ENCODE results near the gene EMC8. TPM values are rescaled to one million over a fixed set of nuclear protein-coding genes. Genes with fewer than 3 reads are reported as not detected.

The EMC8 gene
- total RNA-seq, 2 donors from 2014 or later = 32.5 to 40.1 TPM

DNA sequence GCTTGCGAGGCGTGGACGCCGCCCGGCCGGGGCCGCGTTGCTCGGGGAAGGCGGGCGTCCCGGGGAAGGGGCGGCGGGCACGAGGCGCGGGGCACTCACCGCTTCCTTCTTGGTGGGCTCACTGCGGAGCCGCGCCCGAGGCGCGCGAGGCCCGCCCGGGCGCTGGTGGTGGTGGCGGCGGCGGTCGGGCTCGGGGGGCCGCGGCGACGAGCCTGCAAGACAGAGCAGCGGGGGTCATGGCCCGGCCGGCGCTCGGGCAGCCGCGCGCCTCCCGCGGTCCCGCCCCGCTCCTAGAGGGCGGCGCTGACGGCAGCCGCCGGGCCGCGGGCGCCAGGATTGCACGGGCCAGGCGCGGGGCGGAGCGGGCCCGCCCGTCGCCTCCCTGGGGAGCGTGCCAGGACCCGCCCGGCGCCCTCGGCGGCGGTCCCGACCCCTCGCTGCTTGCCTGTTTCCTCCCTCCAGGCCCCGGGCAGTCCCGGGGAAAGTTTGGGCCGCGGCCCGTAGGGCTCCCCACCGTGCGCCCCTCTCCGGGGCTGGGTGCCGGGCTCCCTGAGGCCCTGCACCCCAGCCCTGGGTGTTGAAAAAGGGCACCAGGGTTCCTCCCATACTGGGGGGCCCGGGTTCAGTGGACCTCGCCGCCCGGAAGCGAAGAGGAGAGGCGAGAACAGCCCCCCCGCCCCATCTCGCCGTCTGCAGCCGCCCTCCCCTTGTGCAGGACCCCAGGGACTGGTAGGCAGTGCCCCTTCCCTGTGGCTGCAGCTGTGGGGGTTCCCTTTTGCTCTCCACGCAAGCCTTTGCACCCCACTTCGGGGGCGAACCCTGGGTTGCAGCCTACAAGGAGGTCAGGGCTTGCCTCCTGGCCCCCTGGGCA, 48.3 kb downstream of the EMC8 start, which contains the start of gene C16orf74:
TSS of gene C16orf74 (minus strand) at position 270 of the 871 bp plus-strand sequence. CDS start 15,879 bp downstream, outside the sequence.
- no peak for DNase-seq

DNA sequence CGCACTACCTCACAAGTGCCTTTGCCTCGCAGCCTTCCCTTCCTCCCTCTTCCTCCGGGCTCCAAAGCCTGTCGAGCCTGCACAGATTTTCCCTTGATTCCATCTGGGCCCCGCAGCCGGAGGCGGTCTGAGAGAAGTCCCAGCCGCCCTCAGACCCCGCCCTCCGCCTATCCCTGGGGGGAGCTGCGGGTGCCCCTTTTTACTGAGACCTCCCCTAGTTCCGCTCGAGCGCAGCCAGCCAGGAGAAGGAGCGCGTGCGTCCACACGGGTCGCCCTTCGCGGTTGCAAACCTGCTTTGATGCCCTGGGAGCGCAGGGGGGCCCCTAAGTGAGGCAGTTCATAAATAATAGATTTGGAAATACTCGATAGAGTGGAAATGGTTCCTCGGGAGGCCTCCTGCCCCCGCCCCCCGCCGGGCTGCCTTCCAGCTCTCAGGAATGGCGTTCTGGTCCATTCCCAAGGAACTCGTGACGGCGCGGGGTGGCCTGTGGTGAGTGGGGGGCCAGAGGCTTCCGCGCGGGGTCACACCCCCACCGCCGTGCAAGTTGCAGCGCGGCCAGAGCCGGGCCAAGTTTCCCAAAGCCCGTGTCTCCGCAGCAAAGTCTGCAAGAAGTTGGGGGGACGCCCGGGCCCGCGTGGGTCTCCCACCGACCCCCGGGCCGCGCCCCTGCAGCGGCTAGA, 49.1 kb downstream of the EMC8 start:
- no peak overlapping the region for H3K27ac Mint-ChIP-seq
- H3K4me3 Mint-ChIP-seq = peak overlapping the region; percentile 89
- peaks cover 3% of the 10 kb centered on the region for H3K4me1 Mint-ChIP-seq
- H3K9me3 ChIP-seq (ENCODE audit: control insufficient read depth, low read length, poor library complexity, severe bottlenecking) = no peaks in the 10 kb centered on the region
- H3K36me3 Mint-ChIP-seq (ENCODE audit: low read depth) = peaks cover 3% of the 10 kb centered on the region
- H3K27me3 Mint-ChIP-seq = peaks cover 44% of the 10 kb centered on the region
- no peak for DNase-seq
- peak; percentile 41 for ATAC-seq

More for the DNA sequence above, 48.3 kb downstream of the EMC8 start, which contains the start of gene C16orf74:
- no peak within 1 kb of the TSS for H3K27ac Mint-ChIP-seq
- ATAC-seq = peak; percentile 74
- H3K9me3 ChIP-seq (ENCODE audit: control insufficient read depth, low read length, poor library complexity, severe bottlenecking) = no peaks in the 10 kb centered on the region
- H3K4me1 Mint-ChIP-seq = peaks cover 3% of the 10 kb centered on the region
- H3K27me3 Mint-ChIP-seq = peaks cover 40% of the 10 kb centered on the region
- H3K36me3 Mint-ChIP-seq (ENCODE audit: low read depth) = peaks cover 3% of the 10 kb centered on the region
- peak within 1 kb of the TSS; percentile 89 for H3K4me3 Mint-ChIP-seq

DNA sequence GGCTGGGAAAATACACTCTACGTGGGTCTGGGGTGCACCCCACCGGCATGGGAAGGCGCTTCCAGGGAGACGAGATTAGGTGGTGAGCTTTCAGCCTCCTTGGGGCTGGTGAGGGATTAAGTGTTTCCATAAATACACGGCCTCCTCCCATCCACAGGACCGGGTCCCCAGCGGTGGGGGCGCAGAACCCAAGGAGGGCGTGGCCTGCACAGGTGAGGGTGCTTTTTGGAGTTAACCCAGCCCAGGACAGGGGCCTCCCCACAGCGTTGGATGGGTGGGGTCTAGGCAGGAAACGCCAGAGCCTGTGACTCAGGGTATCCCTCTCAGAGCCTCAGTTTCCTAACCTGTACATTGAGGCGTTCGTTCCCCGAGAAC, 49.6 kb downstream of the EMC8 start:
- Mint-ChIP-seq H3K4me3 (peak overlapping the region; percentile 89), H3K36me3 (ENCODE audit: low read depth) (peaks cover 3% of the 10 kb centered on the region)
- DNase-seq = no peak

DNA sequence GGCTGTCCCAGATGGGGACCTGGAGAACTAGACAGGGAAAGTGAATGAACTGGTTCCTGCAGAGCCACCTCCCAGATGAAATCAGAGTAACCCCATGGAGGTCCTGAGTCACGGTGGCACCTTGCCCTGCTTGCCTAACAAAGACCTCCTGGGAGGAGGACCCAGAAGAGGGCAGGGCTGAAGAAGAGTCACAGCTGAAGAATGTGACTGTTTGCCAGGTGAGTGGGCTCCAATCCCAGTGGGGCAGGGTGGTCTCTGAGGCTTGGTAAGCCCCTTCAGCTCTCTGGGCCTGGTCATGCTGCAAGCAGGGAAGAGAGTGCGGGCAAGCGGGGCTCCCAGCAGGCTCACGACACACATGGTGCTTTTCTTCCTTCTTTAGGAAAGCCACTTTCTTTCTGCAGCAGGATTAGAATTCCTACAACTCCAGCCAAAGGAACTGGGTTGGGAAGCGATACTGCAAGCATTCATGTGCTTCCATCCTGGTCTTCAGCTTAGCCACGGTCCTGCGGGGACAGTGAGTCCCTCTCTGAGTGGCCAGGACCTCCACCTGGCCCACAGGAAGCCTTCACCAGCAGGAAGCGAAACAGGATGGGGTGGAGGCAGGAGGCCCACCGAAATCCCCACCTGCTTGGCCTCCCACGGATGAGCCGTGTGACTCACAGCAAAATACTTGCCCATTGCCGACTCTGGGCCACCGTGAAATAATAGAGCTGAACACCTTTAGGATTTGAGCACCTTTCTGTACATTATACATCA, 52.7 kb downstream of the EMC8 start:
- no peak overlapping the region for H3K4me3 Mint-ChIP-seq
- H3K4me1 Mint-ChIP-seq = peaks cover 3% of the 10 kb centered on the region
- ATAC-seq = no peak
- no peak overlapping the region for H3K27ac Mint-ChIP-seq
- H3K27me3 Mint-ChIP-seq = peaks cover 18% of the 10 kb centered on the region
- no peak for DNase-seq
- H3K36me3 Mint-ChIP-seq (ENCODE audit: low read depth) = peaks cover 3% of the 10 kb centered on the region
- no peaks in the 10 kb centered on the region for H3K9me3 ChIP-seq (ENCODE audit: control insufficient read depth, low read length, poor library complexity, severe bottlenecking)

More for the DNA sequence above, 49.6 kb downstream of the EMC8 start:
- no peak for ATAC-seq
- H3K27ac Mint-ChIP-seq = no peak overlapping the region
- no peaks in the 10 kb centered on the region for H3K9me3 ChIP-seq (ENCODE audit: control insufficient read depth, low read length, poor library complexity, severe bottlenecking)
- H3K27me3 Mint-ChIP-seq = peaks cover 44% of the 10 kb centered on the region
- peaks cover 3% of the 10 kb centered on the region for H3K4me1 Mint-ChIP-seq

DNA sequence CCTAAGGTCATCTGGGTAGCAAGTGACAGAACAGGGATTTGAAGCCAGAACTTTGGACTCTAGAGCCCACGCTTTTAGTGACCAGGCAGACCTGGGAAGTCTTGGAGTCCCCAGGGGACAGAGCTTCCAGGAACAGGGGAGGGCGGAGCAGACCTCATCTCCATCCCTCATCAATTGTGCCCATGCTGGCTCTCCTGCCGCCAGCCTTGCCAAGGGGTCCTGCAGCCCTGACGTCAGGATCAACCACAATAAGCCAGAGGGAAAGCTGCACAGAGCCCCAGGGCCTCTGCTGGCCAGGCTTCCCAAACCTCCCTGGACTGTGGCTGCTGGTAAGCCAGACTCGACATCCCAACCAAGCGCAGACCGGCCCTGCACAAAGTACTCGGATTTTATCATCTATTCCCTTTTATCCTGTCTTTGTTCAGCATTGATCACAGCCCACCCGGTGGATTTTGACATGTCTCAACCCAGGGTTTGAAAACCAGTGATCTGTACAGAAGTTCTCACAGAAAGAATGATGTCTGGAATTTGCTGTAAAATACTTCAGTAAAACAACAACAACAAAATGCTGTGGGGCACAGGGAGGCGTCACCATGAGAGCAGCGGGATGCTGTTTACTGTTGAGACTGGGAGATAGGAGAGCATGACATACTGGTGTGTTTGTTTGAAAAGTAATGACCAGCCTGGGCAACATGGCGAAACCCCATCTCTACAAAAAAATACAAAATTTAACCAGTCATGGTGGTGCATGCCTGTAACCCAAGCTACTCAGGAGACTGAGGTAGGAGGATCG, 60.2 kb downstream of the EMC8 start:
- H3K9me3 ChIP-seq (ENCODE audit: control insufficient read depth, low read length, poor library complexity, severe bottlenecking) = no peaks in the 10 kb centered on the region
- DNase-seq (no peak), ATAC-seq (no peak)
- Mint-ChIP-seq H3K36me3 (ENCODE audit: low read depth) (no peaks in the 10 kb centered on the region), H3K4me3 (no peak overlapping the region), H3K27ac (no peak overlapping the region), H3K4me1 (peaks cover 9% of the 10 kb centered on the region), H3K27me3 (no peaks in the 10 kb centered on the region)

DNA sequence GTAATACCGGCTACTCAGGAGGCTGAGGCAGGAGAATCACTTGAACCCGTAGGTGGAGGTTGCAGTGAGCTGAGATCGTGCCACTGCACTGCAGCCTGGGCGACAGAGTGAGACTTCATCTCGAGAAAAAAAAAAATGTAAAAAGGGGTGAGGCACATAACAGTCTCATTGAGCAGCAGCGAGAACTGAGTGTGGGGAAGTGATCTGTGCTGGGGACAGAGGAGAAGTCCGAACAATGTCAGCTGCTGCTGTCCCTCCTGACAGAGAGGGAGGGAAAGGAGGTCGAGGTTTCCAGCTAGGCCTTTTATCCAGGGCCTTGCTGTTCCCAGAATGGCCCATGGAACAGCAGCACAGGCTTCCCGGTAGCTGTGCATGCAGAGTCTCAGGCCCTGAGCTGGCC, 62.4 kb downstream of the EMC8 start:
- ATAC-seq (no peak), DNase-seq (no peak)
- Mint-ChIP-seq H3K27ac (no peak overlapping the region), H3K4me1 (peaks cover 10% of the 10 kb centered on the region), H3K36me3 (ENCODE audit: low read depth) (peaks cover 2% of the 10 kb centered on the region), H3K27me3 (no peaks in the 10 kb centered on the region), H3K4me3 (no peak overlapping the region)
- H3K9me3 ChIP-seq (ENCODE audit: control insufficient read depth, low read length, poor library complexity, severe bottlenecking) = no peaks in the 10 kb centered on the region

DNA sequence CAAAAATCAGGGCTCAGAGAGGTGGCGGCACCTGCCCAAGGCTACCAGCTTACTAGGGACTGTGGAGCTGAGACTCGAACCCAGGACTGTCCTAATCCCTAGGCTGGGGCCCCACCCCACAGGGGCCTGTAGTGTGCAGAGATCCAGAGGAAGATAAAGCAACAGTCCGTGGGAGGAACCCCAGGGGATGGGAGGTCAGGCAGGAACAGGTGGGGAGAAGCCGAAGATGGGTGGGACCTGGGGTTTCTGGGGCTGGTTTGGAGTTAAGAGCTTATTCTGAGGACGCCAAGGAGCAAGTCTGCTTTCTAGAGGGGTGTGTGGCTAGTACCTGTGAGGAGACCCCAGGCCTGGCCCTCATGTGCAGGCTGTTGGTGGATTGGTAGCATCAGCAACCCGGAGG, 63.4 kb downstream of the EMC8 start:
- H3K27ac Mint-ChIP-seq = peak overlapping the region; percentile 61
- H3K4me1 Mint-ChIP-seq = peaks cover 10% of the 10 kb centered on the region
- H3K4me3 Mint-ChIP-seq = peak overlapping the region; percentile 62
- no peak for ATAC-seq
- no peaks in the 10 kb centered on the region for H3K27me3 Mint-ChIP-seq
- no peak for DNase-seq
- peaks cover 2% of the 10 kb centered on the region for H3K36me3 Mint-ChIP-seq (ENCODE audit: low read depth)
- no peaks in the 10 kb centered on the region for H3K9me3 ChIP-seq (ENCODE audit: control insufficient read depth, low read length, poor library complexity, severe bottlenecking)

DNA sequence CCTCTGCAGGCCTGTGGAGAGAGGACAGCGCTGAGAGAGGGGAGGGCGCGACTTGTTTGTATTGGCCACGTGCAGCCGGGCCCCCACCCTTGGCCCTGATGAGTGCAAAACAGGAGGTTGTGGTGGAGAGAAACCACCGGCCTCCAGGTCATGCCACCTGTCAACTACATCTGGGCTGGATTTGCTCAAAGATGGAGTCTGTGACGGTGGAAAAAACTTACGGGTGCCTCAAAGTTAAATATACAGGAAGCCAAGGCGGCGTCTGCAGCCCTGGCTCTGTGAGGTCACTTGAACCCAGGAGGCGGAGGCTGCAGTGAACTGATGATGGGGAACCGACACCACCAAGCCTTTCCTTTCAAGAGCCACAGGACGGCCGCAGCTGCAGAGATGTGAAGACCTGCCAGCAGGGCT, 64.1 kb downstream of the EMC8 start:
- peak overlapping the region; percentile 62 for H3K4me3 Mint-ChIP-seq
- peak; percentile 23 to 26 (median 26) for DNase-seq
- peaks cover 10% of the 10 kb centered on the region for H3K4me1 Mint-ChIP-seq
- H3K27me3 Mint-ChIP-seq = no peaks in the 10 kb centered on the region
- no peaks in the 10 kb centered on the region for H3K9me3 ChIP-seq (ENCODE audit: control insufficient read depth, low read length, poor library complexity, severe bottlenecking)
- peak; percentile 91 for ATAC-seq
- H3K36me3 Mint-ChIP-seq (ENCODE audit: low read depth) = peaks cover 2% of the 10 kb centered on the region
- peak overlapping the region; percentile 61 for H3K27ac Mint-ChIP-seq

DNA sequence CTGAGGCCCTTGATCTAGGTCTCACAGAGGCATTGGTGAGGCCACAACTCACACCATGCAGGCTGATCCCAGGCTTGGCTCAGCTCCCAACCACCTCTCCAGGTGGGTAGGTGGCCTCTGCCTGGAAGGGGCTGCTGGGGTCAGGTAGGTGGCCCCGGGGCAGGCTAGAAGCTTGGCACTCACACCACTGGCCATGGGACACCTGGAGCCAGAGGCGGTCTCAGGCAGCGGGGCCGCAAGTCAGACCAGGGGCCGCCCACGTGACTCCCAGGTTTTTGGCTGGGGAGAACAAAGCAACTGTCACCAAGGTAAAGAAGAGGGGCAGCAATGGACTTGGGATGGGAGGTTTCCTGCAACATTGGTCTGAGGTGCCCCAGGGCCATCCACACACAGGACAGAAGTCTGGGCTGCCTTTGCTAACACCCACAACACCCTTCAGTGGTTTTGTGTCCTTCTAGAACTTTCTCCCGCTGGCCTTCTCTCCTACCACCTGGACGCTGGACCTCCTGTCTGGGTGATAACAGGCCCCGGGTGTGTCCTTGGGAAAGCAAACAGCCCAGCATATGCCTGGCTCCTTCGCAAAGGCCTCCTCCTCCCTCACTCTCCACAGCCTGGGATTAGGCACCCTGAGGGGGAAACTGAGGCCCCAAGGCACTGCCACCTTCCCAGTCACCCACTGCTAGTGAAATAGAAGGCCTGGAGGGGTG, 64.9 kb downstream of the EMC8 start:
- ATAC-seq = no peak
- Mint-ChIP-seq H3K27me3 (no peaks in the 10 kb centered on the region), H3K4me1 (peaks cover 12% of the 10 kb centered on the region), H3K27ac (peak overlapping the region; percentile 34), H3K36me3 (ENCODE audit: low read depth) (peaks cover 2% of the 10 kb centered on the region), H3K4me3 (peak overlapping the region; percentile 62)
- DNase-seq = no peak
- H3K9me3 ChIP-seq (ENCODE audit: control insufficient read depth, low read length, poor library complexity, severe bottlenecking) = no peaks in the 10 kb centered on the region

DNA sequence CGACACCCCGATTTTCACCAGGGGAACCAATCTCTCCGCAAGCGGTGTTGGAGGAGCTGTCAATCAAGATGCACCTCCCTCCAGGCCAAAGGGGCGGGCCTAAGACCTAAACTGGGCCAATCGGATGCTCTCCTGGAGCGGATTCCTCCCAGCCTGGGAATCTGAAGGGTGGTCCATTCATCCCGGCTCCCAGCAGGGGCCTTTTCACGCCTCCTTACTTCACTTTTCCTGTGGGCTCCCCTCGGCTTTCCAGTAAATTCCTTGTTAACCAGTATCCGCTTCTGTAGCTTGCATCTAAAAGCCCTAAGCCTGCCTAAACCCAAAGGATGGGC, 65.5 kb downstream of the EMC8 start:
- peak overlapping the region; percentile 19 for H3K27ac Mint-ChIP-seq
- no peak overlapping the region for H3K4me3 Mint-ChIP-seq
- H3K36me3 Mint-ChIP-seq (ENCODE audit: low read depth) = peaks cover 2% of the 10 kb centered on the region
- no peaks in the 10 kb centered on the region for H3K27me3 Mint-ChIP-seq
- H3K9me3 ChIP-seq (ENCODE audit: control insufficient read depth, low read length, poor library complexity, severe bottlenecking) = no peaks in the 10 kb centered on the region
- DNase-seq (no peak), ATAC-seq (no peak)
- H3K4me1 Mint-ChIP-seq = peaks cover 12% of the 10 kb centered on the region

DNA sequence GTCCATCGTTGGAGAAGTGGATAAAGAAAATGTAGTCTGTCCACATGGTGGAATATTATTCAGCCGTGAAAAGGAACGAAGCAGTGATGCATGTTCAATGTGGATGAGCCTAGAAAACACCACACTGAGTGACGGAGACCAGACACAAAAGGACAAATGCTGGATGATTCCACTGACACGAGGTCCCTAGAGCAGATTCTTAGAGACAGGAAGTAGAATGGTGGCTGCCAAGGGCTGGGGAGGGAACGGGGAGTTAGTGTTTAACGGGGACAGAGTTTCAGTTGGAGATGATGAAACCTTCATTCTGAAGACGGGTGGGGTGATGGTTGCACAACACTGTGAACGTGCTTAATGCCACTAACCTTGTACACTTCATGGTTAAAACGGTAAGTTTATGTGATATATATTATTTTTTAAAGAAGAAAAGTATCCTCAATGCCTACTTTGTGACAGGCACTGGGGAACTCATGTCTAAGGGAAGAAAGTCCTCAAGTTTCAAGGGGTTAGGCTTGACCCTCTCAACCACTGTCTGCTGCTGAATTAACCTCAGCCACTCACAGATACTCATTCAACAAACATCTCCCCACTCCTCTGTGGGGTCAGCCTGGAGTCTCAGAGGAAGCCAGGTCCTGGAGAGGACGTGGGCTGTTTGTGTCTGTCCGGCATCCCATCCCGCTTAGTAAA, 66.0 kb downstream of the EMC8 start:
- ATAC-seq = no peak
- peaks cover 12% of the 10 kb centered on the region for H3K4me1 Mint-ChIP-seq
- no peaks in the 10 kb centered on the region for H3K27me3 Mint-ChIP-seq
- peaks cover 2% of the 10 kb centered on the region for H3K36me3 Mint-ChIP-seq (ENCODE audit: low read depth)
- H3K9me3 ChIP-seq (ENCODE audit: control insufficient read depth, low read length, poor library complexity, severe bottlenecking) = no peaks in the 10 kb centered on the region
- no peak overlapping the region for H3K27ac Mint-ChIP-seq
- no peak overlapping the region for H3K4me3 Mint-ChIP-seq
- no peak for DNase-seq

DNA sequence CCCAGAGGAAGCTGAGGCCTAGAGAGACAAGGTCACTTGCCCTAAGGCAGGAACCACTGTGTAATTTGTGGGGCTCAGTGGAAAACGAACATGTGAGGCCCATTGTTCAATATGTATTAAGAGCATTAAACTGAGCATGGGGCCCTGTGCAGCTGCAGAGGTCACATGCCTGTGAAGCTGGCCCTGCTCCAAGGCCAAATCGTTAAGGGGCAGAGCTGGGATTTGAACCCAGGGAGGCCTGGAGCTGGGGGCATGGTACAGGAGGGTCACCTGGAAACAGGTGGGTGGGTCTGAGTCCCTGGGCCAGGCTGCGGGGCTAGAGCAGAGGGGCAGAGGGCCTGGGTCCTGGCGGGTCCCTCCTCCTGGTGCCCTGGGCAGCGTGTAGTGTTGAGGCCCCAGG, 68.2 kb downstream of the EMC8 start:
- no peaks in the 10 kb centered on the region for H3K9me3 ChIP-seq (ENCODE audit: control insufficient read depth, low read length, poor library complexity, severe bottlenecking)
- ATAC-seq (no peak), DNase-seq (no peak)
- no peak overlapping the region for H3K27ac Mint-ChIP-seq
- peaks cover 3% of the 10 kb centered on the region for H3K36me3 Mint-ChIP-seq (ENCODE audit: low read depth)
- H3K27me3 Mint-ChIP-seq = peaks cover 13% of the 10 kb centered on the region
- H3K4me1 Mint-ChIP-seq = peaks cover 12% of the 10 kb centered on the region
- H3K4me3 Mint-ChIP-seq = no peak overlapping the region

All from T-helper 17 cell (primary cell).